Neutrophil (primary cell): ENCODE measurements around the gene SHISAL1.

Experiments
- H3K27ac ChIP-seq: fragments of 200-600 bp; sonication (generic); 2 replicates; pipeline ENCODE4 v1.5.1; 2016; ENCODE audit warnings: mild to moderate bottlenecking, moderate library complexity
- H3K27me3 ChIP-seq: fragments of 200-600 bp; sonication (generic); 2 replicates; pipeline ENCODE4 v1.6.0; 2016; ENCODE audit warnings: mild to moderate bottlenecking
- H3K36me3 ChIP-seq: fragments of 200-600 bp; sonication (generic); 2 replicates; pipeline ENCODE4 v1.5.1; 2017
- H3K4me1 ChIP-seq, 2 experiments: fragments of 200-600 bp in 1 of 2; sonication (generic) in 1 of 2; 1 replicate in 1 of 2; 2 replicates in 1 of 2; pipeline versions ENCODE4 v1.5.1 to v1.6.1; 2013 to 2016; ENCODE audit warnings: low read depth in 1 of 2, low read length in 1 of 2, mild to moderate bottlenecking in 1 of 2, moderate library complexity in 1 of 2; ENCODE audit not compliant: control insufficient read depth in 1 of 2, insufficient read depth in 1 of 2
- H3K4me3 ChIP-seq, 2 experiments: fragments of 200-600 bp in 1 of 2; sonication (generic) in 1 of 2; 1 replicate in 1 of 2; 2 replicates in 1 of 2; pipeline ENCODE4 v1.5.1; 2013 to 2016; ENCODE audit warnings: low read depth in 1 of 2, low read length in 1 of 2, mild to moderate bottlenecking in 1 of 2, moderate library complexity in 1 of 2
- H3K9me3 ChIP-seq: fragments of 200-600 bp; sonication (generic); 2 replicates; pipeline ENCODE4 v1.5.1; 2016
- CTCF ChIP-seq: fragments of 200-600 bp; sonication (generic); IDR thresholded peaks from 2 replicates; pipeline ENCODE4 v1.5.1; 2016; ENCODE audit warnings: antibody characterized with exemption

SHISAL1 gene

GRCh38 chr22:44199866-44200265 lies 112.9 kb downstream of the SHISAL1 start:
- H3K9me3 ChIP-seq = no peaks in the 10 kb centered on the region
- peaks cover 0 to 3% of the 10 kb centered on the region in 2 experiments for H3K4me1 ChIP-seq
- no peak for TF ChIP-seq CTCF
- H3K4me3 ChIP-seq = no peak overlapping the region
- H3K27ac ChIP-seq = no peak overlapping the region
- H3K27me3 ChIP-seq = no peaks in the 10 kb centered on the region
- peaks cover 100% of the 10 kb centered on the region for H3K36me3 ChIP-seq

GRCh38 chr22:44199164-44199563 lies 113.6 kb downstream of the SHISAL1 start:
- Histone ChIP-seq H3K36me3 (peaks cover 100% of the 10 kb centered on the region), H3K9me3 (no peaks in the 10 kb centered on the region), H3K4me3 (no peak overlapping the region), H3K27me3 (no peaks in the 10 kb centered on the region), H3K27ac (no peak overlapping the region), H3K4me1 (peaks cover 0 to 3% of the 10 kb centered on the region in 2 experiments)
- TF ChIP-seq CTCF = no peak

- Histone ChIP-seq H3K9me3 (no peaks in the 10 kb centered on the region), H3K4me1 (peaks cover 17 to 20% of the 10 kb centered on the region in 2 experiments), H3K27me3 (no peaks in the 10 kb centered on the region), H3K4me3 (no peak overlapping the region), H3K36me3 (peaks cover 97% of the 10 kb centered on the region), H3K27ac (no peak overlapping the region)
- TF ChIP-seq CTCF = no peak
Observed at GRCh38 chr22:44197271-44197670, 115.5 kb downstream of the SHISAL1 start.

GRCh38 chr22:44196731-44197131 lies 116.0 kb downstream of the SHISAL1 start:
- no peaks in the 10 kb centered on the region for H3K27me3 ChIP-seq
- no peak for TF ChIP-seq CTCF
- no peak overlapping the region for H3K4me3 ChIP-seq
- no peaks in the 10 kb centered on the region for H3K9me3 ChIP-seq
- peaks cover 97% of the 10 kb centered on the region for H3K36me3 ChIP-seq
- peaks cover 22 to 25% of the 10 kb centered on the region in 2 experiments for H3K4me1 ChIP-seq
- no peak overlapping the region for H3K27ac ChIP-seq

GRCh38 chr22:44196241-44196640 lies 116.5 kb downstream of the SHISAL1 start:
- H3K4me3 ChIP-seq = no peak overlapping the region
- H3K4me1 ChIP-seq = peaks cover 27 to 30% of the 10 kb centered on the region in 2 experiments
- H3K27me3 ChIP-seq = no peaks in the 10 kb centered on the region
- no peak for TF ChIP-seq CTCF
- H3K27ac ChIP-seq = no peak overlapping the region
- H3K9me3 ChIP-seq = no peaks in the 10 kb centered on the region
- peaks cover 96% of the 10 kb centered on the region for H3K36me3 ChIP-seq
